K562 (cell line): ENCODE data around the gene VASH2. TPM values are rescaled to one million over a fixed set of nuclear protein-coding genes. Genes with fewer than 3 reads are reported as not detected.

Experiments used
- ATAC-seq: fragments of 200-7000 bp; cut with Tn5 transposase; 3 replicates; pipeline ENCODE4 v1.9.1; 2020; ENCODE audit warnings: moderate library complexity
- BruUV-seq: library from RNA; stranded (reverse); fragments of 400-500 nt; replicated peaks from 2 replicates; lab custom pipeline; 2021; lab: Mats Ljungman, UMichigan
- CTCF ChIA-PET: fragments of 300-600 bp; formaldehyde crosslinking; extraction: SDS; loops from one replicate; lab custom pipeline; 2021; ENCODE audit warnings: low intra/inter-chr PET ratio; lab: Yijun Ruan, JAX
- POLR2A ChIA-PET: fragments of 300-600, 350-650 bp; sonication (Branson Sonifier 250); formaldehyde crosslinking; extraction: SDS; loops from one replicate; lab custom pipeline; 2021; ENCODE audit warnings: antibody characterized with exemption, inconsistent platforms; lab: Yijun Ruan, JAX
- DNase-seq, 4 experiments: peaks; one replicate each; pipeline versions ENCODE4 v3.0.0 to v3.0.0-alpha.2; 2011 to 2018; ENCODE audit warnings: low spot score in 3 of 4, mixed read lengths in 3 of 4; ENCODE audit errors: extremely low read depth in 1 of 4
- FAIRE-seq: peaks from 2 replicates; lab custom pipeline; 2011; peaks lifted over from hg19 to GRCh38; lab: Jason Lieb, UNC
- H2AFZ ChIP-seq: 2 replicates; pipeline ENCODE4 v1.6.0; 2011; ENCODE audit warnings: low read depth, low read length, control low read depth, inconsistent platforms
- H3K27ac ChIP-seq: fragments of 200-600 bp; 3 replicates; pipeline ENCODE4 v1.8.0; 2011; ENCODE audit warnings: low read depth, mild to moderate bottlenecking, control low read depth, inconsistent platforms, low read length, moderate library complexity, mixed read lengths; ENCODE audit errors: extremely low read depth
- H3K27me3 ChIP-seq, 2 experiments: fragments of 300-600 bp in 1 of 2; 2 replicates in 1 of 2; 3 replicates in 1 of 2; pipeline versions ENCODE4 v1.6.0 to v1.8.0; 2011; ENCODE audit warnings: inconsistent platforms in 2 of 2, low read length in 2 of 2, mild to moderate bottlenecking in 1 of 2, mixed read lengths in 1 of 2, moderate library complexity in 1 of 2; ENCODE audit not compliant: control insufficient read depth in 2 of 2, insufficient read depth in 2 of 2
- H3K36me3 ChIP-seq: fragments of 300-600 bp; 3 replicates; pipeline ENCODE4 v1.8.0; 2011; ENCODE audit warnings: mild to moderate bottlenecking, low read length, inconsistent platforms; ENCODE audit not compliant: control insufficient read depth, insufficient read depth
- H3K4me1 ChIP-seq, 2 experiments: fragments of 200-600 bp in 1 of 2; replicated peaks in 1 of 2; 2 replicates in 1 of 2; 3 replicates in 1 of 2; pipeline versions ENCODE4 v1.5.1 to v1.8.0; 2011; ENCODE audit warnings: inconsistent platforms in 2 of 2, low read length in 2 of 2, mild to moderate bottlenecking in 1 of 2, mixed read lengths in 1 of 2, moderate library complexity in 1 of 2; ENCODE audit not compliant: control insufficient read depth in 2 of 2, insufficient read depth in 2 of 2
- H3K4me2 ChIP-seq: 2 replicates; pipeline ENCODE4 v1.6.1; 2011; ENCODE audit warnings: low read length, control low read depth, inconsistent platforms, mixed read lengths; ENCODE audit not compliant: insufficient read depth
- H3K4me3 ChIP-seq: fragments of 200-600 bp; sonication (generic), shearing (Covaris generic); 2 replicates; pipeline ENCODE4 v1.5.1; 2016; ENCODE audit warnings: control low read depth, inconsistent platforms
- H3K79me2 ChIP-seq: fragments of 200-600 bp; 3 replicates; pipeline ENCODE4 v1.8.0; 2011; ENCODE audit warnings: low read length, inconsistent platforms; ENCODE audit not compliant: control insufficient read depth, insufficient read depth
- H3K9ac ChIP-seq, 2 experiments: 2 replicates each; pipeline versions ENCODE4 v1.6.0 to v1.6.1; 2011; ENCODE audit warnings: low read depth in 2 of 2, low read length in 2 of 2, control low read depth in 1 of 2, inconsistent platforms in 1 of 2, mild to moderate bottlenecking in 1 of 2, mixed read lengths in 1 of 2; ENCODE audit not compliant: insufficient read depth in 1 of 2
- H3K9me1 ChIP-seq: one replicate; pipeline ENCODE4 v1.6.0; 2011; ENCODE audit warnings: inconsistent platforms, mild to moderate bottlenecking, low read length, moderate library complexity; ENCODE audit not compliant: control insufficient read depth, insufficient read depth
- H3K9me3 ChIP-seq: replicated peaks from 2 replicates; pipeline ENCODE4 v1.5.1; 2011; ENCODE audit warnings: low read depth, low read length, inconsistent platforms; ENCODE audit not compliant: control insufficient read depth, insufficient read depth
- H4K20me1 ChIP-seq: replicated peaks from 2 replicates; pipeline ENCODE4 v1.6.1; 2011; ENCODE audit warnings: low read length, inconsistent platforms, mixed read lengths; ENCODE audit not compliant: control insufficient read depth, insufficient read depth
- CBX2 ChIP-seq: fragments of 200-600 bp; sonication (generic); IDR thresholded peaks from one replicate; pipeline ENCODE4 v1.6.1; 2012; ENCODE audit warnings: mild to moderate bottlenecking, low read length, inconsistent platforms; ENCODE audit not compliant: insufficient read depth, poor library complexity, severe bottlenecking
- FOXA1 ChIP-seq: fragments of 450-650 bp; IDR thresholded peaks from 2 replicates; pipeline ENCODE4 v1.6.1; 2016; ENCODE audit warnings: mild to moderate bottlenecking, borderline replicate concordance
- GATA2 ChIP-seq: sonication (generic); formaldehyde crosslinking; IDR thresholded peaks from 2 replicates; pipeline ENCODE4 v1.4.0; 2020; ENCODE audit warnings: mild to moderate bottlenecking, missing genetic modification reagents
- HDAC8 ChIP-seq: fragments of 450-650 bp; IDR thresholded peaks from 2 replicates; pipeline ENCODE4 v1.6.1; 2016; ENCODE audit warnings: mild to moderate bottlenecking, missing genetic modification characterization, moderate library complexity, missing compliant biosample characterization
- MTF1 ChIP-seq: fragments of 250-450 bp; sonication (Bioruptor Pico); IDR thresholded peaks from 2 replicates; pipeline ENCODE4 v1.9.0; 2021; ENCODE audit warnings: moderate library complexity, mild to moderate bottlenecking, inconsistent platforms, borderline replicate concordance
- PHTF2 ChIP-seq: fragments of 250-450 bp; sonication (Bioruptor Pico); IDR thresholded peaks from 2 replicates; pipeline ENCODE4 v1.5.0; 2021; ENCODE audit warnings: mild to moderate bottlenecking
- POLR2A ChIP-seq: fragments of 450-650 bp; conservative IDR thresholded peaks from 2 replicates; pipeline ENCODE4 v1.6.1; 2016
- POLR2AphosphoS5 ChIP-seq: IDR thresholded peaks from 2 replicates; pipeline ENCODE4 v1.6.1; 2011; ENCODE audit warnings: mild to moderate bottlenecking, low read depth, low read length, moderate library complexity; ENCODE audit not compliant: control insufficient read depth, insufficient read depth
- SPI1 ChIP-seq: IDR thresholded peaks from 2 replicates; pipeline ENCODE4 v1.6.1; 2011; ENCODE audit warnings: low read depth, low read length, control low read depth, borderline replicate concordance
- STAG1 ChIP-seq: sonication (generic); formaldehyde crosslinking; IDR thresholded peaks from 2 replicates; pipeline ENCODE4 v1.5.0; 2020; ENCODE audit warnings: missing genetic modification reagents, borderline replicate concordance
- ZNF232 ChIP-seq: sonication (generic); formaldehyde crosslinking; IDR thresholded peaks from 2 replicates; pipeline ENCODE4 v1.8.0; 2022; ENCODE audit warnings: mild to moderate bottlenecking, missing genetic modification reagents
- WGBS: fragments of 100-300 bp; shearing (Covaris generic); methylation state at CpG from one replicate; pipeline ENCODE4 v1.1.6; 2016; ENCODE audit warnings: low coverage, mixed read lengths; ENCODE audit not compliant: insufficient coverage; ENCODE audit errors: missing lambda C conversion rate; 5-methylcytosine and 5-hydroxymethylcytosine counted together
- in situ Hi-C: fragments of 300-500 bp; cut with MboI; formaldehyde crosslinking; loops from 4 replicates; pipeline ENCODE4 v1.15.0; 2018; ENCODE audit warnings: inconsistent platforms, mixed read lengths
- intact Hi-C: fragments of 100-400 bp; cut with micrococcal nuclease; formaldehyde crosslinking; loops from 2 replicates; pipeline ENCODE4 v1.14.2; 2022
- polyA plus RNA-seq, 8 experiments: library from polyadenylated mRNA; depleted of rRNA in 4 of 8; stranded (reverse) in 5 of 8; unstranded in 3 of 8; fragments of >200 nt; fragmentation: Nextera tagmentation in 2 of 8; fragmentation: Illumina TruSeq in 1 of 8; extraction: Ambion mirVana in 2 of 8; extraction: Trizol in 1 of 8; gene quantifications; 2 replicates each; pipeline versions ENCODE4 v1.2.1 to v1.2.3, GENCODE V29; 2011 to 2014; ENCODE audit warnings: inconsistent platforms in 1 of 8, missing spikeins in 1 of 8
- total RNA-seq, 7 experiments: library from RNA; depleted of rRNA in 6 of 7; stranded (reverse); fragments of >200 nt in 6 of 7; fragmentation: Illumina TruSeq in 2 of 7; extraction: Trizol in 2 of 7; gene quantifications; 2 replicates each; pipeline versions ENCODE4 v1.2.1 to v1.2.3, GENCODE V29; 2011 to 2021; ENCODE audit warnings: low replicate concordance in 1 of 7
- TF ChIP-seq, protein P1 (sequence below): IDR thresholded peaks from 3 replicates; pipeline ENCODE4 v1.6.1; 2011; ENCODE audit warnings: borderline replicate concordance, mild to moderate bottlenecking, moderate library complexity; ENCODE audit not compliant: insufficient read length; ENCODE audit errors: extremely low read depth
- TF ChIP-seq, protein P2 (sequence below): fragments of 250-450 bp; sonication (Bioruptor Pico); IDR thresholded peaks from 2 replicates; pipeline ENCODE4 v1.8.0; 2021; ENCODE audit warnings: borderline replicate concordance, mild to moderate bottlenecking, moderate library complexity; ENCODE audit not compliant: poor library complexity, severe bottlenecking
- TF ChIP-seq, protein P3 (sequence below), 2 experiments: fragments of 450-650 bp in 1 of 2; sonication (generic) in 1 of 2; formaldehyde crosslinking; conservative IDR thresholded peaks; 2 replicates each; pipeline versions ENCODE4 v1.4.0 to v1.8.1; 2020 to 2022; ENCODE audit warnings: mild to moderate bottlenecking in 1 of 2, missing genetic modification reagents in 1 of 2

The VASH2 gene
- total and polyA plus RNA-seq, 9 of the 15 experiments (the other 6 are each of a cell fraction or from before 2014, with no cell fraction given): 0.04 to 0.40 (median 0.10) TPM; not detected in 1

DNA sequence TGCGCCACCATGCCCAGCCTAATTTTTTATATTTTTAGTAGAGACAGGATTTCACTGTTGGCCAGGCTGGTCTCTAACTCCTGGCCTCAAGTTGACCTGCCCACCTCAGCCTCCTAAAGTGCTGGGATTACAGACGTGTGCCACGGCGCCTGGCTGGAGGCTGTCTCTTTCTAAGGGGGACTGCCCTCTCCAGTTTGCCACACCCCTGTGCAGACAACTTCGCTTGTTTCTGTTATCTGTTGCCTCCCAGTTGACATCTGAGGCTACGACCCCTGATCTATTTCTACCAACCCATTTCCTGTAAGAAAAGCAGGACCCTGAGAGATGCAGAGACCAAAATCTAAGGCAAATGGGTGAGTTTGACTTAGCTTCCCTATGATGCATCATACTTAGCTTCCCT, 24.0 kb upstream of the VASH2 start (continued):
- TF ChIP-seq CBX2 (no peak), PHTF2 (CRISPR knock-in tag) (no peak)

DNA sequence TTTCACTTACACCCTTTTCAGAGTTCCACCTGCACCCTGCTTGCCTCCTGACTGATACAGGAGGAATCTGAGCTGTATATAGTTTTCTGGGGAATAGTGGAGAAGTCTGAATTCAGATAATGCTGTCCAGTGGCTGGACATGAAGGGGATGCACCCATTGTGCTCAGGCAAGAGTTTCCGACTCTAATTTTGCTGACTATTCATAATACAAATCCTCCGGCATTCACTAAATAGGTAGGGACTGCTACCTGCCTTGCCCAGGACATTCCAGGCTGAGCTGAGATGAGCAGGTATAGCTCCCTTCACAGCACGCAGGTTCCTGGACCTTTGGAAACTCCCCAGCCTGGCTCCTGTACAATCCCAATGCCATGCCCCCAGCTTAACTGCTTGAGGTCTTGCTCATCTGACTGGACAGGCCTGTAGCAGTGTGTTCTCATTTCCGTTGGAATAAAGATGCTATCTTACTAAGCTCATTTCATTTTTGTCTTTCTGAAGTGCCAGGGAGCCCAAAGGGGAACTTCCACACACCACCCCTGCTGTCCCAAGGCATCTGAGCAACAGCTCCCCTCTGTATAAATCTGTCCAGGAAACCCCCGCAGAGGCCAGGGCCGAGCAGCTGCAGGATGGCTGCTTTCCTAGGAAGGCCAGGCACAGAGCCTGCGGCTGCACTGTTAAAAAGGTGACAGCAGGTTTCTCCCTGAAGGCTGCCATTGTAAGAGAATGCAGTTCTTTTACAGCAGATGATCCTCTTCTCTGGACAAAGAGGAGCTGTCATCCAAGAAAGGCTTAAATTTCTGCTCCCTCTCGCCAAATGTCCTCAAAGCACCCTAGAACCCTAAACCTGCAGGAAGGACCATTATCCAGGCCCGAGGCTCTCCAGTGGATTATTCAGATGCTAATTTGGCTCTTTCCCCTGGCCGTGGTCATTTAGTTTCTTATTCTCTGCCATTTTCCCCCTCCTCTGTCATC, 21.7 kb upstream of the VASH2 start:
- in situ Hi-C loops: no loop called here
- Histone ChIP-seq H3K4me2 (no peak overlapping the region), H3K9ac (no peak overlapping the region), H3K9me3 (no peaks in the 10 kb centered on the region), H3K4me1 (no peaks in the 10 kb centered on the region; a peak in 1 of 5 replicates), H3K79me2 (no peaks in the 10 kb centered on the region), H3K4me3 (no peak overlapping the region), H3K36me3 (no peaks in the 10 kb centered on the region), H3K9me1 (no peaks in the 10 kb centered on the region), H2AFZ (peak overlapping the region; percentile 20; the same call in 1 of the 2 replicates), H3K27ac (no peak overlapping the region), H4K20me1 (no peaks in the 10 kb centered on the region), H3K27me3 (peaks cover 2 to 6% of the 10 kb centered on the region in 2 experiments; a peak in 3 of 5 replicates)
- intact Hi-C loops: no loop called here
- BruUV-seq: no TSS peak
- ATAC-seq (peak; percentile 22), DNase-seq (no peak), FAIRE-seq (peak; percentile 52)
- ChIA-PET CTCF (no interaction called here), POLR2A (interaction anchor here (0.6 to 1.2 kb wide), 4 partner anchors 8 to 231 kb away, joined by 3 read pairs; no protein-coding TSS in a partner anchor)
- WGBS: 38% methylated on average over 10 of the region's 10 CpGs
- TF ChIP-seq, protein P1, sequence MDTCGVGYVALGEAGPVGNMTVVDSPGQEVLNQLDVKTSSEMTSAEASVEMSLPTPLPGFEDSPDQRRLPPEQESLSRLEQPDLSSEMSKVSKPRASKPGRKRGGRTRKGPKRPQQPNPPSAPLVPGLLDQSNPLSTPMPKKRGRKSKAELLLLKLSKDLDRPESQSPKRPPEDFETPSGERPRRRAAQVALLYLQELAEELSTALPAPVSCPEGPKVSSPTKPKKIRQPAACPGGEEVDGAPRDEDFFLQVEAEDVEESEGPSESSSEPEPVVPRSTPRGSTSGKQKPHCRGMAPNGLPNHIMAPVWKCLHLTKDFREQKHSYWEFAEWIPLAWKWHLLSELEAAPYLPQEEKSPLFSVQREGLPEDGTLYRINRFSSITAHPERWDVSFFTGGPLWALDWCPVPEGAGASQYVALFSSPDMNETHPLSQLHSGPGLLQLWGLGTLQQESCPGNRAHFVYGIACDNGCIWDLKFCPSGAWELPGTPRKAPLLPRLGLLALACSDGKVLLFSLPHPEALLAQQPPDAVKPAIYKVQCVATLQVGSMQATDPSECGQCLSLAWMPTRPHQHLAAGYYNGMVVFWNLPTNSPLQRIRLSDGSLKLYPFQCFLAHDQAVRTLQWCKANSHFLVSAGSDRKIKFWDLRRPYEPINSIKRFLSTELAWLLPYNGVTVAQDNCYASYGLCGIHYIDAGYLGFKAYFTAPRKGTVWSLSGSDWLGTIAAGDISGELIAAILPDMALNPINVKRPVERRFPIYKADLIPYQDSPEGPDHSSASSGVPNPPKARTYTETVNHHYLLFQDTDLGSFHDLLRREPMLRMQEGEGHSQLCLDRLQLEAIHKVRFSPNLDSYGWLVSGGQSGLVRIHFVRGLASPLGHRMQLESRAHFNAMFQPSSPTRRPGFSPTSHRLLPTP: no peak
- no peak for TF ChIP-seq HDAC8 (tag)
- no peak for TF ChIP-seq STAG1
- TF ChIP-seq, protein P2, sequence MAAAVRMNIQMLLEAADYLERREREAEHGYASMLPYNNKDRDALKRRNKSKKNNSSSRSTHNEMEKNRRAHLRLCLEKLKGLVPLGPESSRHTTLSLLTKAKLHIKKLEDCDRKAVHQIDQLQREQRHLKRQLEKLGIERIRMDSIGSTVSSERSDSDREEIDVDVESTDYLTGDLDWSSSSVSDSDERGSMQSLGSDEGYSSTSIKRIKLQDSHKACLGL (CRISPR knock-in tag): no peak
- no peak for TF ChIP-seq MTF1 (CRISPR knock-in tag)
- no peak for TF ChIP-seq POLR2A
- TF ChIP-seq GATA2 (CRISPR knock-in tag): no peak
- TF ChIP-seq, protein P3, sequence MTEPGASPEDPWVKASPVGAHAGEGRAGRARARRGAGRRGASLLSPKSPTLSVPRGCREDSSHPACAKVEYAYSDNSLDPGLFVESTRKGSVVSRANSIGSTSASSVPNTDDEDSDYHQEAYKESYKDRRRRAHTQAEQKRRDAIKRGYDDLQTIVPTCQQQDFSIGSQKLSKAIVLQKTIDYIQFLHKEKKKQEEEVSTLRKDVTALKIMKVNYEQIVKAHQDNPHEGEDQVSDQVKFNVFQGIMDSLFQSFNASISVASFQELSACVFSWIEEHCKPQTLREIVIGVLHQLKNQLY (CRISPR knock-in tag; conservative IDR thresholded peaks at IDR 0.05): no peak
- TF ChIP-seq ZNF232 (CRISPR knock-in tag): no peak
- TF ChIP-seq POLR2AphosphoS5: no peak
- TF ChIP-seq FOXA1: no peak
- no peak for TF ChIP-seq SPI1
